Common myeloid progenitor, CD34-positive (primary cell): ENCODE results near the gene NIPAL1.

Source experiments
- CTCF ChIA-PET: fragments of 350-600 bp; sonication (Branson Sonifier 250); formaldehyde crosslinking; loops from one replicate; lab custom pipeline; 2021; ENCODE audit warnings: antibody characterized with exemption; lab: Charles Lee
- POLR2A ChIA-PET: fragments of 350-600 bp; sonication (Branson Sonifier 250); formaldehyde crosslinking; loops from one replicate; lab custom pipeline; 2021; ENCODE audit warnings: antibody characterized with exemption; lab: Charles Lee
- DNase-seq, 3 donors: peaks; one replicate each; pipeline versions ENCODE4 v3.0.0 to v3.0.0-alpha.2; 2013
- H3K27ac ChIP-seq, 2 experiments: 1 replicate in 1 of 2; 2 replicates in 1 of 2; pipeline ENCODE4 v1.7.0; 2013; ENCODE audit warnings: inconsistent platforms in 2 of 2, low read length in 2 of 2, mild to moderate bottlenecking in 2 of 2, low read depth in 1 of 2, moderate library complexity in 1 of 2; ENCODE audit not compliant: severe bottlenecking in 2 of 2, insufficient read depth in 1 of 2, poor library complexity in 1 of 2
- H3K27me3 ChIP-seq, 5 experiments: replicated peaks in 2 of 5; 1 replicate in 3 of 5; 2 replicates in 2 of 5; pipeline versions ENCODE4 v1.6.1 to v1.7.0; 2013; ENCODE audit warnings: low read length in 4 of 5, mild to moderate bottlenecking in 2 of 5, moderate library complexity in 2 of 5, inconsistent platforms in 1 of 5; ENCODE audit not compliant: insufficient read depth in 5 of 5, control insufficient read depth in 4 of 5
- H3K36me3 ChIP-seq, 4 experiments: 1 replicate in 2 of 4; 2 replicates in 2 of 4; pipeline versions ENCODE4 v1.6.1 to v1.7.0; 2013; ENCODE audit warnings: low read length in 3 of 4, control low read depth in 1 of 4, mild to moderate bottlenecking in 1 of 4; ENCODE audit not compliant: control insufficient read depth in 4 of 4, insufficient read depth in 4 of 4
- H3K4me1 ChIP-seq, 4 experiments: 1 replicate in 3 of 4; 2 replicates in 1 of 4; pipeline versions ENCODE4 v1.6.1 to v1.7.1; 2013; ENCODE audit warnings: low read length in 3 of 4, mild to moderate bottlenecking in 3 of 4, control low read depth in 1 of 4, inconsistent platforms in 1 of 4, moderate library complexity in 1 of 4; ENCODE audit not compliant: control insufficient read depth in 4 of 4, insufficient read depth in 4 of 4; ENCODE audit errors: control extremely low read depth in 1 of 4
- H3K4me3 ChIP-seq, 7 experiments: 1 replicate in 4 of 7; 2 replicates in 3 of 7; pipeline versions ENCODE4 v1.5.1 to v1.7.0; 2013; ENCODE audit warnings: mild to moderate bottlenecking in 7 of 7, low read length in 6 of 7, moderate library complexity in 6 of 7, inconsistent platforms in 2 of 7, low read depth in 2 of 7, control low read depth in 1 of 7; ENCODE audit not compliant: insufficient read depth in 4 of 7, control insufficient read depth in 1 of 7; ENCODE audit errors: extremely low read depth in 1 of 7
- H3K9me3 ChIP-seq, 5 experiments: 1 replicate in 4 of 5; 2 replicates in 1 of 5; pipeline versions ENCODE4 v1.6.1 to v1.7.1; 2013; ENCODE audit warnings: low read length in 4 of 5, mild to moderate bottlenecking in 2 of 5, inconsistent platforms in 1 of 5, low read depth in 1 of 5, moderate library complexity in 1 of 5; ENCODE audit not compliant: control insufficient read depth in 4 of 5, insufficient read depth in 2 of 5; ENCODE audit errors: control extremely low read depth in 1 of 5
- WGBS: methylation state at CpG from one replicate; pipeline ENCODE4 v1.1.5; 2013; ENCODE audit not compliant: insufficient coverage; 5-methylcytosine and 5-hydroxymethylcytosine counted together

The NIPAL1 gene

GRCh38 chr4:48024522-48024921 is 8.0 kb downstream of the NIPAL1 start:
- no peaks in the 10 kb centered on the region for H3K36me3 ChIP-seq
- ChIA-PET CTCF (interaction anchor here (0.7 to 1.6 kb wide), 3 partner anchors 10 to 60 kb away, joined by 3 to 5 read pairs (median 3); no protein-coding TSS in a partner anchor), POLR2A (no interaction called here)
- 89% methylated on average over 3 of the region's 4 CpGs for WGBS
- H3K9me3 ChIP-seq: no peaks in the 10 kb centered on the region
- no peaks in the 10 kb centered on the region for H3K4me1 ChIP-seq
- H3K27me3 ChIP-seq: peaks cover 0 to 8% (median 2%) of the 10 kb centered on the region in 5 experiments
- no peak overlapping the region for H3K4me3 ChIP-seq
- no peak for DNase-seq
- no peak overlapping the region for H3K27ac ChIP-seq

GRCh38 chr4:48025005-48025404 is 8.4 kb downstream of the NIPAL1 start:
- POLR2A ChIA-PET: no interaction called here
- H3K4me1 ChIP-seq: no peaks in the 10 kb centered on the region
- no peak overlapping the region for H3K27ac ChIP-seq
- CTCF ChIA-PET: interaction anchor here (0.7 to 1.6 kb wide), 2 partner anchors 51 to 59 kb away, joined by 3 to 5 read pairs; no protein-coding TSS in a partner anchor
- no peak overlapping the region for H3K4me3 ChIP-seq
- 100% methylated on average over 1 of the region's 2 CpGs for WGBS
- DNase-seq: no peak
- H3K36me3 ChIP-seq: no peaks in the 10 kb centered on the region
- no peaks in the 10 kb centered on the region for H3K9me3 ChIP-seq
- peaks cover 0 to 4% (median under 1%) of the 10 kb centered on the region in 5 experiments for H3K27me3 ChIP-seq

GRCh38 chr4:48027653-48028052 is 11.1 kb downstream of the NIPAL1 start:
- POLR2A ChIA-PET: no interaction called here
- Histone ChIP-seq H3K9me3 (no peaks in the 10 kb centered on the region), H3K27ac (no peak overlapping the region), H3K36me3 (no peaks in the 10 kb centered on the region), H3K4me1 (no peaks in the 10 kb centered on the region), H3K27me3 (no peaks in the 10 kb centered on the region), H3K4me3 (no peak overlapping the region)
- DNase-seq: no peak
- CTCF ChIA-PET: no interaction called here

GRCh38 chr4:48028696-48029095 is 12.1 kb downstream of the NIPAL1 start:
- no CpG with 5 or more reads among the region's 2 CpGs for WGBS
- H3K27me3 ChIP-seq: no peaks in the 10 kb centered on the region
- no peaks in the 10 kb centered on the region for H3K36me3 ChIP-seq
- DNase-seq: no peak
- ChIA-PET CTCF (no interaction called here), POLR2A (no interaction called here)
- no peak overlapping the region for H3K4me3 ChIP-seq
- no peaks in the 10 kb centered on the region for H3K9me3 ChIP-seq
- no peak overlapping the region for H3K27ac ChIP-seq
- H3K4me1 ChIP-seq: no peaks in the 10 kb centered on the region

GRCh38 chr4:48030470-48030869 is 13.9 kb downstream of the NIPAL1 start:
- no peaks in the 10 kb centered on the region for H3K36me3 ChIP-seq
- WGBS: 67% methylated on average over 1 of the region's 3 CpGs
- no peaks in the 10 kb centered on the region for H3K27me3 ChIP-seq
- no peaks in the 10 kb centered on the region for H3K9me3 ChIP-seq
- no peak overlapping the region for H3K27ac ChIP-seq
- H3K4me3 ChIP-seq: no peak overlapping the region
- CTCF ChIA-PET: no interaction called here
- POLR2A ChIA-PET: interaction anchor here (0.6 kb wide), 1 partner anchor 360 kb away, joined by 3 read pairs; no protein-coding TSS in a partner anchor
- H3K4me1 ChIP-seq: no peaks in the 10 kb centered on the region
- no peak for DNase-seq

- Histone ChIP-seq H3K4me3 (no peak overlapping the region), H3K9me3 (no peaks in the 10 kb centered on the region), H3K4me1 (no peaks in the 10 kb centered on the region), H3K36me3 (no peaks in the 10 kb centered on the region), H3K27ac (no peak overlapping the region), H3K27me3 (no peaks in the 10 kb centered on the region)
- DNase-seq: no peak
- 80% methylated on average over 1 of the region's 12 CpGs for WGBS
- POLR2A ChIA-PET: no interaction called here
- CTCF ChIA-PET: interaction anchor here (1.1 to 3.0 kb wide), 5 partner anchors 17 to 55 kb away, joined by 3 to 13 read pairs (median 4); no protein-coding TSS in a partner anchor
Measured at GRCh38 chr4:48031802-48032525, 15.4 kb downstream of the NIPAL1 start.

- no peak for DNase-seq
- ChIA-PET CTCF (interaction anchor here (1.1 to 3.0 kb wide), 4 partner anchors 18 to 54 kb away, joined by 3 to 13 read pairs (median 4); no protein-coding TSS in a partner anchor), POLR2A (no interaction called here)
- Histone ChIP-seq H3K27me3 (no peaks in the 10 kb centered on the region), H3K4me1 (no peaks in the 10 kb centered on the region), H3K4me3 (no peak overlapping the region), H3K9me3 (no peaks in the 10 kb centered on the region), H3K36me3 (no peaks in the 10 kb centered on the region), H3K27ac (no peak overlapping the region)
Measured at GRCh38 chr4:48032721-48033120, 16.1 kb downstream of the NIPAL1 start.
